SK-N-SH (cell line): ENCODE data around the gene NAPA. TPM values are rescaled to one million over a fixed set of nuclear protein-coding genes. Genes with fewer than 3 reads are reported as not detected.

Source experiments
- CTCF ChIA-PET: fragments of 300-600, 350-600 bp; formaldehyde crosslinking; extraction: SDS; loops from one replicate; lab custom pipeline; 2021; lab: Yijun Ruan, JAX
- POLR2A ChIA-PET: fragments of 350-600 bp; sonication (Branson Sonifier 250); formaldehyde crosslinking; extraction: SDS; loops from one replicate; lab custom pipeline; 2020; ENCODE audit warnings: antibody characterized with exemption, inconsistent platforms; lab: Yijun Ruan, JAX
- DNase-seq: peaks from one replicate; pipeline ENCODE4 v3.0.0; 2012
- H2AFZ ChIP-seq: fragments of 200-600 bp; sonication (generic); 2 replicates; pipeline ENCODE4 v1.8.1; 2016; ENCODE audit warnings: antibody characterized with exemption, mild to moderate bottlenecking, low read depth
- H3F3A ChIP-seq: fragments of 200-600 bp; sonication (generic); replicated peaks from 2 replicates; pipeline ENCODE3; 2016; ENCODE audit warnings: antibody characterized with exemption, mild to moderate bottlenecking; ENCODE audit not compliant: insufficient read depth
- H3K27ac ChIP-seq, 2 experiments: fragments of 200-500 bp in 1 of 2; fragments of 200-600 bp in 1 of 2; sonication (Bioruptor generic) in 1 of 2; sonication (generic), shearing (Covaris generic) in 1 of 2; 2 replicates each; pipeline versions ENCODE4 v1.5.1 to v1.6.1; 2014 to 2016; ENCODE audit warnings: low read depth in 2 of 2, inconsistent platforms in 1 of 2, low read length in 1 of 2, mild to moderate bottlenecking in 1 of 2, mixed read lengths in 1 of 2
- H3K27me3 ChIP-seq: fragments of 200-600 bp; sonication (generic), shearing (Covaris generic); 2 replicates; pipeline ENCODE4 v1.6.1; 2016; ENCODE audit warnings: mixed run types; ENCODE audit not compliant: insufficient read depth
- H3K36me3 ChIP-seq, 2 experiments: fragments of 200-500 bp in 1 of 2; fragments of 200-600 bp in 1 of 2; sonication (Bioruptor generic) in 1 of 2; sonication (generic) in 1 of 2; replicated peaks in 1 of 2; 2 replicates each; pipeline versions ENCODE3 to v1.5.1; 2014 to 2016; ENCODE audit warnings: low read length in 1 of 2, mild to moderate bottlenecking in 1 of 2; ENCODE audit not compliant: insufficient read depth in 2 of 2, control insufficient read depth in 1 of 2
- H3K4me1 ChIP-seq, 2 experiments: fragments of 200-500 bp in 1 of 2; fragments of 200-600 bp in 1 of 2; sonication (Bioruptor generic) in 1 of 2; sonication (generic), shearing (Covaris generic) in 1 of 2; 2 replicates each; pipeline versions ENCODE4 v1.5.1 to v1.6.1; 2014 to 2016; ENCODE audit warnings: low read depth in 1 of 2, low read length in 1 of 2, mixed run types in 1 of 2; ENCODE audit not compliant: insufficient read depth in 2 of 2, control insufficient read depth in 1 of 2
- H3K4me2 ChIP-seq: fragments of 200-600 bp; sonication (generic), shearing (Covaris generic); 2 replicates; pipeline ENCODE4 v1.6.1; 2017; ENCODE audit warnings: mixed run types
- H3K4me3 ChIP-seq, 2 experiments: fragments of 200-500 bp in 1 of 2; fragments of 200-600 bp in 1 of 2; sonication (Bioruptor generic) in 1 of 2; sonication (generic), shearing (Covaris generic) in 1 of 2; 2 replicates each; pipeline versions ENCODE4 v1.5.1 to v1.8.1; 2014 to 2016; ENCODE audit warnings: low read depth in 2 of 2, inconsistent platforms in 1 of 2, low read length in 1 of 2, mild to moderate bottlenecking in 1 of 2, mixed read lengths in 1 of 2, moderate library complexity in 1 of 2
- H3K79me2 ChIP-seq: fragments of 200-600 bp; sonication (generic); 2 replicates; pipeline ENCODE4 v1.8.1; 2017; ENCODE audit warnings: mild to moderate bottlenecking; ENCODE audit not compliant: insufficient read depth
- H3K9ac ChIP-seq: fragments of 200-600 bp; sonication (generic); 2 replicates; pipeline ENCODE4 v1.6.1; 2017; ENCODE audit warnings: mixed run types
- H3K9me2 ChIP-seq: fragments of 200-600 bp; sonication (generic); 2 replicates; pipeline ENCODE4 v1.6.1; 2017; ENCODE audit warnings: mixed run types
- H3K9me3 ChIP-seq: fragments of 200-600 bp; sonication (generic); 2 replicates; pipeline ENCODE4 v1.6.1; 2017; ENCODE audit warnings: mixed run types, mild to moderate bottlenecking, moderate library complexity
- H4K20me1 ChIP-seq: fragments of 200-600 bp; sonication (generic); 2 replicates; pipeline ENCODE4 v1.6.1; 2017; ENCODE audit warnings: mild to moderate bottlenecking, mixed run types; ENCODE audit not compliant: insufficient read depth
- ELF1 ChIP-seq: IDR thresholded peaks from 2 replicates; pipeline ENCODE4 v1.4.0; 2012
- EP300 ChIP-seq, 2 experiments: IDR thresholded peaks; 2 replicates each; pipeline versions ENCODE4 v1.4.0 to v1.6.1; 2012; ENCODE audit warnings: borderline replicate concordance in 1 of 2, low read depth in 1 of 2, low read length in 1 of 2
- FOSL2 ChIP-seq: IDR thresholded peaks from 2 replicates; pipeline ENCODE4 v1.4.0; 2012; ENCODE audit warnings: low read depth, mild to moderate bottlenecking, moderate library complexity, borderline replicate concordance
- FOXJ3 ChIP-seq: sonication (generic); formaldehyde crosslinking; IDR thresholded peaks from 2 replicates; pipeline ENCODE4 v1.5.1; 2020; ENCODE audit warnings: mild to moderate bottlenecking, missing genetic modification reagents
- GABPA ChIP-seq: IDR thresholded peaks from 2 replicates; pipeline ENCODE4 v1.4.0; 2012; ENCODE audit warnings: low read depth, mild to moderate bottlenecking
- GATA2 ChIP-seq: sonication (generic); formaldehyde crosslinking; IDR thresholded peaks from 2 replicates; pipeline ENCODE4 v1.5.0; 2020; ENCODE audit warnings: mild to moderate bottlenecking, missing genetic modification reagents
- JUND ChIP-seq: IDR thresholded peaks from 2 replicates; pipeline ENCODE4 v1.4.0; 2012
- MXI1 ChIP-seq: IDR thresholded peaks from 2 replicates; pipeline ENCODE4 v1.6.1; 2012; ENCODE audit warnings: mild to moderate bottlenecking, low read depth, low read length, improper control_type of control experiment
- NFIC ChIP-seq: IDR thresholded peaks from 2 replicates; pipeline ENCODE4 v1.4.0; 2012; ENCODE audit warnings: borderline replicate concordance
- SIN3A ChIP-seq: IDR thresholded peaks from 2 replicates; pipeline ENCODE4 v1.6.1; 2012; ENCODE audit warnings: low read depth, mild to moderate bottlenecking, low read length, moderate library complexity, borderline replicate concordance
- SMC3 ChIP-seq: IDR thresholded peaks from 2 replicates; pipeline ENCODE4 v1.6.1; 2012; ENCODE audit warnings: low read depth, low read length, improper control_type of control experiment
- TCF12 ChIP-seq: IDR thresholded peaks from 2 replicates; pipeline ENCODE4 v1.4.0; 2012
- WGBS: methylation state at CpG from one replicate; pipeline ENCODE4 v1.1.6; 2017; ENCODE audit warnings: low lambda C conversion rate; 5-methylcytosine and 5-hydroxymethylcytosine counted together
- polyA plus RNA-seq, 3 experiments: library from polyadenylated mRNA; depleted of rRNA; stranded (reverse); fragments of >200 nt; gene quantifications; 2 replicates each; pipeline ENCODE4 v1.2.3, GENCODE V29; 2012
- TF ChIP-seq, protein P1 (sequence below): IDR thresholded peaks from 2 replicates; pipeline ENCODE4 v1.4.0; 2012; ENCODE audit warnings: low read depth, borderline replicate concordance
- TF ChIP-seq, protein P2 (sequence below): fragments of 200-600 bp; sonication (generic); IDR thresholded peaks from 2 replicates; pipeline ENCODE4 v1.6.1; 2017; ENCODE audit warnings: antibody characterized with exemption, mild to moderate bottlenecking, moderate library complexity
- TF ChIP-seq, protein P3 (sequence below): IDR thresholded peaks from 2 replicates; pipeline ENCODE4; 2012
- TF ChIP-seq, protein P4 (sequence below): fragments of 150-350 bp; IDR thresholded peaks from 2 replicates; pipeline ENCODE4 v1.6.1; 2016; ENCODE audit warnings: mild to moderate bottlenecking, low read depth, low read length
- TF ChIP-seq, protein P5 (sequence below): IDR thresholded peaks from 2 replicates; pipeline ENCODE4 v1.4.0; 2012; ENCODE audit warnings: low read depth, borderline replicate concordance

NAPA gene
- polyA plus RNA-seq, 1 of the 3 experiments (the other 2 are of a cell fraction), result 84.1 TPM

DNA sequence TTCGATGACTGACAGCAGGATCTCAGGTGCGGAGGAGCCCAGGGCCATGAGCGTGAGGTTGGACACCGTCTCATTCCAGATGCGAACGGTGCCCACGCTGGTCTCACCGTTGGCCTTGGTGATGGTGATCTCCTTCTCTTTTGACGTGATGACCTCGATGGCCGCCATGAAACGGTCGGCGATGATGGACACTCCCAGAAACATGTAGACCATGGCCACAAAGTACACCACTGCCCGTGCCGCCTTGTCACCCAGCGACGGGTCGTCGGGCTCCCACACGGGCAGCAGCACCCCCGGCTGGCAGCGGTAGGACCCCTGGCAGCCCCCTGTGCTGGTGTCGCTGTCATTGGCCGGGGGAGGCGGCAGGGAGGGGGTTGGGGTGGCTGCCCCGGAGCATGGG, 48.9 kb downstream of the NAPA start:
- Histone ChIP-seq H3K27ac (no peak overlapping the region), H3K4me2 (no peak overlapping the region), H3K27me3 (no peaks in the 10 kb centered on the region; the same call in 1 of the 2 replicates), H3K4me1 (peaks cover 0 to 18% of the 10 kb centered on the region in 2 experiments; a peak in 1 of 4 replicates), H4K20me1 (no peaks in the 10 kb centered on the region), H3K4me3 (no peak overlapping the region), H3K9me2 (no peaks in the 10 kb centered on the region), H3F3A (peaks cover 3% of the 10 kb centered on the region), H3K9ac (no peak overlapping the region), H2AFZ (no peak overlapping the region), H3K36me3 (no peaks in the 10 kb centered on the region), H3K79me2 (no peaks in the 10 kb centered on the region), H3K9me3 (no peaks in the 10 kb centered on the region)
- no peak for DNase-seq
- CTCF ChIA-PET, result no interaction called here
- POLR2A ChIA-PET, result no interaction called here
- 86% methylated on average over 12 of the region's 27 CpGs for whole genome bisulfite sequencing
- TF ChIP-seq MXI1, result no peak
- TF ChIP-seq SMC3, result no peak
- no peak for TF ChIP-seq GABPA
- TF ChIP-seq, protein P1, sequence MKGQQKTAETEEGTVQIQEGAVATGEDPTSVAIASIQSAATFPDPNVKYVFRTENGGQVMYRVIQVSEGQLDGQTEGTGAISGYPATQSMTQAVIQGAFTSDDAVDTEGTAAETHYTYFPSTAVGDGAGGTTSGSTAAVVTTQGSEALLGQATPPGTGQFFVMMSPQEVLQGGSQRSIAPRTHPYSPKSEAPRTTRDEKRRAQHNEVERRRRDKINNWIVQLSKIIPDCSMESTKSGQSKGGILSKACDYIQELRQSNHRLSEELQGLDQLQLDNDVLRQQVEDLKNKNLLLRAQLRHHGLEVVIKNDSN, result no peak
- no peak for TF ChIP-seq EP300 (IDR thresholded peaks at IDR 0.05; ENCODE audit: borderline replicate concordance in 1 of 2, low read depth in 1 of 2, low read length in 1 of 2)
- TF ChIP-seq GATA2, result no peak
- no peak for TF ChIP-seq FOSL2
- no peak for TF ChIP-seq JUND
- TF ChIP-seq, protein P2, sequence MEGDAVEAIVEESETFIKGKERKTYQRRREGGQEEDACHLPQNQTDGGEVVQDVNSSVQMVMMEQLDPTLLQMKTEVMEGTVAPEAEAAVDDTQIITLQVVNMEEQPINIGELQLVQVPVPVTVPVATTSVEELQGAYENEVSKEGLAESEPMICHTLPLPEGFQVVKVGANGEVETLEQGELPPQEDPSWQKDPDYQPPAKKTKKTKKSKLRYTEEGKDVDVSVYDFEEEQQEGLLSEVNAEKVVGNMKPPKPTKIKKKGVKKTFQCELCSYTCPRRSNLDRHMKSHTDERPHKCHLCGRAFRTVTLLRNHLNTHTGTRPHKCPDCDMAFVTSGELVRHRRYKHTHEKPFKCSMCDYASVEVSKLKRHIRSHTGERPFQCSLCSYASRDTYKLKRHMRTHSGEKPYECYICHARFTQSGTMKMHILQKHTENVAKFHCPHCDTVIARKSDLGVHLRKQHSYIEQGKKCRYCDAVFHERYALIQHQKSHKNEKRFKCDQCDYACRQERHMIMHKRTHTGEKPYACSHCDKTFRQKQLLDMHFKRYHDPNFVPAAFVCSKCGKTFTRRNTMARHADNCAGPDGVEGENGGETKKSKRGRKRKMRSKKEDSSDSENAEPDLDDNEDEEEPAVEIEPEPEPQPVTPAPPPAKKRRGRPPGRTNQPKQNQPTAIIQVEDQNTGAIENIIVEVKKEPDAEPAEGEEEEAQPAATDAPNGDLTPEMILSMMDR, result no peak
- TF ChIP-seq SIN3A, result no peak
- TF ChIP-seq ELF1, result no peak
- TF ChIP-seq TCF12, result no peak
- no peak for TF ChIP-seq NFIC
- no peak for TF ChIP-seq FOXJ3 (CRISPR knock-in tag)
- TF ChIP-seq, protein P3, sequence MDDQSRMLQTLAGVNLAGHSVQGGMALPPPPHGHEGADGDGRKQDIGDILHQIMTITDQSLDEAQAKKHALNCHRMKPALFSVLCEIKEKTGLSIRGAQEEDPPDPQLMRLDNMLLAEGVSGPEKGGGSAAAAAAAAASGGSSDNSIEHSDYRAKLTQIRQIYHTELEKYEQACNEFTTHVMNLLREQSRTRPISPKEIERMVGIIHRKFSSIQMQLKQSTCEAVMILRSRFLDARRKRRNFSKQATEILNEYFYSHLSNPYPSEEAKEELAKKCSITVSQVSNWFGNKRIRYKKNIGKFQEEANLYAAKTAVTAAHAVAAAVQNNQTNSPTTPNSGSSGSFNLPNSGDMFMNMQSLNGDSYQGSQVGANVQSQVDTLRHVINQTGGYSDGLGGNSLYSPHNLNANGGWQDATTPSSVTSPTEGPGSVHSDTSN, result no peak
- TF ChIP-seq, protein P4, sequence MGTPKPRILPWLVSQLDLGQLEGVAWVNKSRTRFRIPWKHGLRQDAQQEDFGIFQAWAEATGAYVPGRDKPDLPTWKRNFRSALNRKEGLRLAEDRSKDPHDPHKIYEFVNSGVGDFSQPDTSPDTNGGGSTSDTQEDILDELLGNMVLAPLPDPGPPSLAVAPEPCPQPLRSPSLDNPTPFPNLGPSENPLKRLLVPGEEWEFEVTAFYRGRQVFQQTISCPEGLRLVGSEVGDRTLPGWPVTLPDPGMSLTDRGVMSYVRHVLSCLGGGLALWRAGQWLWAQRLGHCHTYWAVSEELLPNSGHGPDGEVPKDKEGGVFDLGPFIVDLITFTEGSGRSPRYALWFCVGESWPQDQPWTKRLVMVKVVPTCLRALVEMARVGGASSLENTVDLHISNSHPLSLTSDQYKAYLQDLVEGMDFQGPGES, result no peak
- TF ChIP-seq, protein P5, sequence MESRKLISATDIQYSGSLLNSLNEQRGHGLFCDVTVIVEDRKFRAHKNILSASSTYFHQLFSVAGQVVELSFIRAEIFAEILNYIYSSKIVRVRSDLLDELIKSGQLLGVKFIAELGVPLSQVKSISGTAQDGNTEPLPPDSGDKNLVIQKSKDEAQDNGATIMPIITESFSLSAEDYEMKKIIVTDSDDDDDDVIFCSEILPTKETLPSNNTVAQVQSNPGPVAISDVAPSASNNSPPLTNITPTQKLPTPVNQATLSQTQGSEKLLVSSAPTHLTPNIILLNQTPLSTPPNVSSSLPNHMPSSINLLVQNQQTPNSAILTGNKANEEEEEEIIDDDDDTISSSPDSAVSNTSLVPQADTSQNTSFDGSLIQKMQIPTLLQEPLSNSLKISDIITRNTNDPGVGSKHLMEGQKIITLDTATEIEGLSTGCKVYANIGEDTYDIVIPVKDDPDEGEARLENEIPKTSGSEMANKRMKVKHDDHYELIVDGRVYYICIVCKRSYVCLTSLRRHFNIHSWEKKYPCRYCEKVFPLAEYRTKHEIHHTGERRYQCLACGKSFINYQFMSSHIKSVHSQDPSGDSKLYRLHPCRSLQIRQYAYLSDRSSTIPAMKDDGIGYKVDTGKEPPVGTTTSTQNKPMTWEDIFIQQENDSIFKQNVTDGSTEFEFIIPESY, result no peak
